HEK293 (cell line): Measurements from ENCODE around the gene CYP3A7.
"Not testable (repeated sequence)": the region's sequence is repeated elsewhere in the genome, so short reads cannot be mapped to it uniquely, and the experiment has no call there.

Source experiments
- CTCF ChIA-PET: fragments of 350-600 bp; formaldehyde crosslinking; extraction: SDS; loops from one replicate; lab custom pipeline; 2021; ENCODE audit warnings: antibody characterized with exemption; lab: Yijun Ruan, JAX
- POLR2A ChIA-PET: fragments of 300-600 bp; formaldehyde crosslinking; extraction: SDS; loops from one replicate; lab custom pipeline; 2020; ENCODE audit warnings: antibody characterized with exemption, inconsistent platforms; lab: Yijun Ruan, JAX
- H3K27ac ChIP-seq: fragments of 200-500 bp; sonication (Bioruptor generic); 2 replicates; pipeline ENCODE4 v1.5.1; 2014; ENCODE audit warnings: low read depth, low read length, control low read depth, inconsistent platforms; ENCODE audit errors: extremely low read depth
- H3K36me3 ChIP-seq, 2 experiments: fragments of 200-500 bp in 1 of 2; sonication (Bioruptor generic) in 1 of 2; 1 replicate in 1 of 2; 2 replicates in 1 of 2; pipeline ENCODE4 v1.5.1; 2014 to 2017; ENCODE audit warnings: inconsistent platforms in 2 of 2, low read length in 2 of 2; ENCODE audit not compliant: control insufficient read depth in 2 of 2, insufficient read depth in 1 of 2
- H3K4me1 ChIP-seq: fragments of 200-500 bp; sonication (Bioruptor generic); 2 replicates; pipeline ENCODE4 v1.5.1; 2014; ENCODE audit warnings: mild to moderate bottlenecking, low read length, inconsistent platforms; ENCODE audit not compliant: control insufficient read depth, insufficient read depth
- H3K4me3 ChIP-seq: 2 replicates; pipeline ENCODE4 v1.5.1; 2011; ENCODE audit warnings: low read depth, mild to moderate bottlenecking, control low read depth, low read length, moderate library complexity
- H3K9me3 ChIP-seq: fragments of 200-500 bp; sonication (Bioruptor generic); 2 replicates; pipeline ENCODE4 v1.5.1; 2014; ENCODE audit warnings: low read depth, low read length, inconsistent platforms; ENCODE audit not compliant: control insufficient read depth, insufficient read depth
- HOXD13 ChIP-seq: sonication (generic); formaldehyde crosslinking; IDR thresholded peaks from 2 replicates; pipeline ENCODE4 v1.8.0; 2022; ENCODE audit warnings: missing genetic modification reagents, borderline replicate concordance
- SCRT1 ChIP-seq: fragments of 450-650 bp; formaldehyde crosslinking; IDR thresholded peaks from 2 replicates; pipeline ENCODE4 v1.5.1; 2016; ENCODE audit warnings: missing biosample characterization, missing genetic modification characterization, borderline replicate concordance
- ZBTB20 ChIP-seq: fragments of 450-650 bp; formaldehyde crosslinking; IDR thresholded peaks from 2 replicates; pipeline ENCODE4 v1.5.1; 2016; ENCODE audit warnings: missing biosample characterization, missing genetic modification characterization
- ZFP41 ChIP-seq: fragments of 450-650 bp; formaldehyde crosslinking; IDR thresholded peaks from 2 replicates; pipeline ENCODE4 v1.5.1; 2016; ENCODE audit warnings: missing biosample characterization, missing genetic modification characterization, borderline replicate concordance
- ZNF175 ChIP-seq: fragments of 450-650 bp; formaldehyde crosslinking; IDR thresholded peaks from 2 replicates; pipeline ENCODE4 v1.5.1; 2016; ENCODE audit warnings: missing biosample characterization, missing genetic modification characterization
- ZNF23 ChIP-seq: fragments of 450-650 bp; formaldehyde crosslinking; IDR thresholded peaks from 2 replicates; pipeline ENCODE4 v1.5.1; 2016; ENCODE audit warnings: missing biosample characterization, missing genetic modification characterization, borderline replicate concordance
- ZNF350 ChIP-seq: fragments of 450-650 bp; formaldehyde crosslinking; IDR thresholded peaks from 2 replicates; pipeline ENCODE4 v1.5.0; 2017; ENCODE audit warnings: missing biosample characterization, mild to moderate bottlenecking, missing genetic modification characterization
- ZNF37A ChIP-seq: fragments of 450-650 bp; IDR thresholded peaks from 2 replicates; pipeline ENCODE4 v1.5.1; 2018; ENCODE audit warnings: missing biosample characterization, missing genetic modification characterization
- ZNF501 ChIP-seq: fragments of 450-650 bp; formaldehyde crosslinking; IDR thresholded peaks from 2 replicates; pipeline ENCODE4 v1.5.1; 2016; ENCODE audit warnings: missing biosample characterization, missing genetic modification characterization
- ZNF558 ChIP-seq: fragments of 450-650 bp; formaldehyde crosslinking; IDR thresholded peaks from 2 replicates; pipeline ENCODE4 v1.5.1; 2016; ENCODE audit warnings: missing biosample characterization, missing genetic modification characterization
- ZNF560 ChIP-seq: fragments of 450-650 bp; formaldehyde crosslinking; IDR thresholded peaks from 2 replicates; pipeline ENCODE4 v1.5.1; 2017; ENCODE audit warnings: missing biosample characterization, missing genetic modification characterization, borderline replicate concordance
- ZNF610 ChIP-seq: fragments of 450-650 bp; formaldehyde crosslinking; IDR thresholded peaks from 2 replicates; pipeline ENCODE4 v1.5.1; 2016; ENCODE audit warnings: missing biosample characterization, missing genetic modification characterization, borderline replicate concordance
- ZNF658 ChIP-seq: fragments of 450-650 bp; formaldehyde crosslinking; IDR thresholded peaks from 2 replicates; pipeline ENCODE4; 2016; ENCODE audit warnings: missing biosample characterization, missing genetic modification characterization
- ZNF664 ChIP-seq: fragments of 450-650 bp; formaldehyde crosslinking; IDR thresholded peaks from 2 replicates; pipeline ENCODE4 v1.5.1; 2016; ENCODE audit warnings: missing biosample characterization, missing genetic modification characterization
- ZNF768 ChIP-seq: fragments of 450-650 bp; formaldehyde crosslinking; IDR thresholded peaks from 2 replicates; pipeline ENCODE4 v1.5.1; 2018; ENCODE audit warnings: missing biosample characterization, mild to moderate bottlenecking, missing genetic modification characterization
- ZSCAN23 ChIP-seq: fragments of 450-650 bp; formaldehyde crosslinking; IDR thresholded peaks from 2 replicates; pipeline ENCODE4 v1.5.1; 2016; ENCODE audit warnings: missing biosample characterization, missing genetic modification characterization
- TF ChIP-seq, protein P1 (sequence below): fragments of 450-650 bp; IDR thresholded peaks from 2 replicates; pipeline ENCODE4 v1.5.1; 2018; ENCODE audit warnings: missing biosample characterization, missing genetic modification characterization
- TF ChIP-seq, protein P2 (sequence below): fragments of 450-650 bp; formaldehyde crosslinking; IDR thresholded peaks from 2 replicates; pipeline ENCODE4 v1.5.1; 2017; ENCODE audit warnings: missing biosample characterization, missing genetic modification characterization
- TF ChIP-seq, protein P3 (sequence below): fragments of 450-650 bp; formaldehyde crosslinking; IDR thresholded peaks from 2 replicates; pipeline ENCODE4 v1.5.1; 2016; ENCODE audit warnings: missing biosample characterization, missing genetic modification characterization
- TF ChIP-seq, protein P4 (sequence below): fragments of 450-650 bp; formaldehyde crosslinking; IDR thresholded peaks from 2 replicates; pipeline ENCODE4 v1.5.1; 2016; ENCODE audit warnings: missing biosample characterization, missing genetic modification characterization, borderline replicate concordance

CYP3A7 gene

GRCh38 chr7:99748846-99749579 lies 14.0 kb upstream of the CYP3A7 start (continued):
- no peak for TF ChIP-seq ZSCAN23 (tag by site-specific recombination)
- no peak for TF ChIP-seq ZNF658 (tag by site-specific recombination)
- no peak for TF ChIP-seq ZNF558 (tag by site-specific recombination)
- no peak for TF ChIP-seq ZNF768 (tag by site-specific recombination)
- TF ChIP-seq, protein P1, sequence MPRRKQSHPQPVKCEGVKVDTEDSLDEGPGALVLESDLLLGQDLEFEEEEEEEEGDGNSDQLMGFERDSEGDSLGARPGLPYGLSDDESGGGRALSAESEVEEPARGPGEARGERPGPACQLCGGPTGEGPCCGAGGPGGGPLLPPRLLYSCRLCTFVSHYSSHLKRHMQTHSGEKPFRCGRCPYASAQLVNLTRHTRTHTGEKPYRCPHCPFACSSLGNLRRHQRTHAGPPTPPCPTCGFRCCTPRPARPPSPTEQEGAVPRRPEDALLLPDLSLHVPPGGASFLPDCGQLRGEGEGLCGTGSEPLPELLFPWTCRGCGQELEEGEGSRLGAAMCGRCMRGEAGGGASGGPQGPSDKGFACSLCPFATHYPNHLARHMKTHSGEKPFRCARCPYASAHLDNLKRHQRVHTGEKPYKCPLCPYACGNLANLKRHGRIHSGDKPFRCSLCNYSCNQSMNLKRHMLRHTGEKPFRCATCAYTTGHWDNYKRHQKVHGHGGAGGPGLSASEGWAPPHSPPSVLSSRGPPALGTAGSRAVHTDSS: no peak

GRCh38 chr7:99746915-99747314 lies 11.9 kb upstream of the CYP3A7 start:
- H3K4me1 ChIP-seq, H3K4me3 ChIP-seq, H3K36me3 ChIP-seq, H3K9me3 ChIP-seq, H3K27ac ChIP-seq, CTCF ChIA-PET, POLR2A ChIA-PET: not testable (repeated sequence)

DNA sequence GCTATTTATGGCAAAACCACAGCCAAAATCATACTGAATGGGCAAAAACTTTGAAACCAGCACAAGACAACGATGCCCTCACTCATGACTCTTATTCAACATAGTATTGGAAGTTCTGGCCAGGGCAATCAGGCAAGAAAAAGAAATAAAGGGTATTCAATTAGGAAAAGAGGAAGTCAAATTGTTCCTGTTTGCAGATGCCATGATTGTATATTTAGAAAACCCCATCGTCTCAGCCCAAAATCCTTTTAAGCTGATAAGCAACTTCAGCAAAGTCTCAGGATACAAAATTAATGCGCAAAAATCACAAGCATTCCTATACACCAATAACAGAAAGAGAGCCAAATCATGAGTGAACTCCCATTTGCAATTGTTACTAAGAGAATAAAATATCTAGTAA lies 10.4 kb upstream of the CYP3A7 start:
- POLR2A ChIA-PET, CTCF ChIA-PET, H3K27ac ChIP-seq, H3K4me3 ChIP-seq, H3K9me3 ChIP-seq, H3K36me3 ChIP-seq, H3K4me1 ChIP-seq: not testable (repeated sequence)

GRCh38 chr7:99742737-99743394 lies 7.9 kb upstream of the CYP3A7 start:
- POLR2A ChIA-PET: no interaction called here
- H3K36me3 ChIP-seq: no peaks in the 10 kb centered on the region
- CTCF ChIA-PET: no interaction called here
- TF ChIP-seq ZBTB20 (tag by site-specific recombination) (no peak), ZNF350 (tag by site-specific recombination) (no peak), ZNF175 (tag by site-specific recombination) (no peak), ZNF501 (tag by site-specific recombination) (no peak), SCRT1 (no peak), ZNF664 (tag by site-specific recombination) (no peak), ZNF610 (no peak), HOXD13 (CRISPR knock-in tag) (no peak), ZNF23 (tag by site-specific recombination) (no peak), ZNF558 (tag by site-specific recombination) (no peak), ZNF560 (tag by site-specific recombination) (no peak), ZFP41 (tag by site-specific recombination) (no peak), ZNF37A (tag by site-specific recombination) (no peak)
- TF ChIP-seq, protein P2, sequence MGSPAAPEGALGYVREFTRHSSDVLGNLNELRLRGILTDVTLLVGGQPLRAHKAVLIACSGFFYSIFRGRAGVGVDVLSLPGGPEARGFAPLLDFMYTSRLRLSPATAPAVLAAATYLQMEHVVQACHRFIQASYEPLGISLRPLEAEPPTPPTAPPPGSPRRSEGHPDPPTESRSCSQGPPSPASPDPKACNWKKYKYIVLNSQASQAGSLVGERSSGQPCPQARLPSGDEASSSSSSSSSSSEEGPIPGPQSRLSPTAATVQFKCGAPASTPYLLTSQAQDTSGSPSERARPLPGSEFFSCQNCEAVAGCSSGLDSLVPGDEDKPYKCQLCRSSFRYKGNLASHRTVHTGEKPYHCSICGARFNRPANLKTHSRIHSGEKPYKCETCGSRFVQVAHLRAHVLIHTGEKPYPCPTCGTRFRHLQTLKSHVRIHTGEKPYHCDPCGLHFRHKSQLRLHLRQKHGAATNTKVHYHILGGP (tag by site-specific recombination): no peak
- TF ChIP-seq, protein P3, sequence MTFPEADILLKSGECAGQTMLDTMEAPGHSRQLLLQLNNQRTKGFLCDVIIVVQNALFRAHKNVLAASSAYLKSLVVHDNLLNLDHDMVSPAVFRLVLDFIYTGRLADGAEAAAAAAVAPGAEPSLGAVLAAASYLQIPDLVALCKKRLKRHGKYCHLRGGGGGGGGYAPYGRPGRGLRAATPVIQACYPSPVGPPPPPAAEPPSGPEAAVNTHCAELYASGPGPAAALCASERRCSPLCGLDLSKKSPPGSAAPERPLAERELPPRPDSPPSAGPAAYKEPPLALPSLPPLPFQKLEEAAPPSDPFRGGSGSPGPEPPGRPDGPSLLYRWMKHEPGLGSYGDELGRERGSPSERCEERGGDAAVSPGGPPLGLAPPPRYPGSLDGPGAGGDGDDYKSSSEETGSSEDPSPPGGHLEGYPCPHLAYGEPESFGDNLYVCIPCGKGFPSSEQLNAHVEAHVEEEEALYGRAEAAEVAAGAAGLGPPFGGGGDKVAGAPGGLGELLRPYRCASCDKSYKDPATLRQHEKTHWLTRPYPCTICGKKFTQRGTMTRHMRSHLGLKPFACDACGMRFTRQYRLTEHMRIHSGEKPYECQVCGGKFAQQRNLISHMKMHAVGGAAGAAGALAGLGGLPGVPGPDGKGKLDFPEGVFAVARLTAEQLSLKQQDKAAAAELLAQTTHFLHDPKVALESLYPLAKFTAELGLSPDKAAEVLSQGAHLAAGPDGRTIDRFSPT: no peak
- TF ChIP-seq, protein P4, sequence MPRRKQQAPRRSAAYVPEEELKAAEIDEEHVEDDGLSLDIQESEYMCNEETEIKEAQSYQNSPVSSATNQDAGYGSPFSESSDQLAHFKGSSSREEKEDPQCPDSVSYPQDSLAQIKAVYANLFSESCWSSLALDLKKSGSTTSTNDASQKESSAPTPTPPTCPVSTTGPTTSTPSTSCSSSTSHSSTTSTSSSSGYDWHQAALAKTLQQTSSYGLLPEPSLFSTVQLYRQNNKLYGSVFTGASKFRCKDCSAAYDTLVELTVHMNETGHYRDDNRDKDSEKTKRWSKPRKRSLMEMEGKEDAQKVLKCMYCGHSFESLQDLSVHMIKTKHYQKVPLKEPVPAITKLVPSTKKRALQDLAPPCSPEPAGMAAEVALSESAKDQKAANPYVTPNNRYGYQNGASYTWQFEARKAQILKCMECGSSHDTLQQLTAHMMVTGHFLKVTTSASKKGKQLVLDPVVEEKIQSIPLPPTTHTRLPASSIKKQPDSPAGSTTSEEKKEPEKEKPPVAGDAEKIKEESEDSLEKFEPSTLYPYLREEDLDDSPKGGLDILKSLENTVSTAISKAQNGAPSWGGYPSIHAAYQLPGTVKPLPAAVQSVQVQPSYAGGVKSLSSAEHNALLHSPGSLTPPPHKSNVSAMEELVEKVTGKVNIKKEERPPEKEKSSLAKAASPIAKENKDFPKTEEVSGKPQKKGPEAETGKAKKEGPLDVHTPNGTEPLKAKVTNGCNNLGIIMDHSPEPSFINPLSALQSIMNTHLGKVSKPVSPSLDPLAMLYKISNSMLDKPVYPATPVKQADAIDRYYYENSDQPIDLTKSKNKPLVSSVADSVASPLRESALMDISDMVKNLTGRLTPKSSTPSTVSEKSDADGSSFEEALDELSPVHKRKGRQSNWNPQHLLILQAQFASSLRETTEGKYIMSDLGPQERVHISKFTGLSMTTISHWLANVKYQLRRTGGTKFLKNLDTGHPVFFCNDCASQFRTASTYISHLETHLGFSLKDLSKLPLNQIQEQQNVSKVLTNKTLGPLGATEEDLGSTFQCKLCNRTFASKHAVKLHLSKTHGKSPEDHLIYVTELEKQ (tag by site-specific recombination): no peak
- no peak overlapping the region for H3K27ac ChIP-seq
- H3K4me1 ChIP-seq: no peaks in the 10 kb centered on the region
- no peaks in the 10 kb centered on the region for H3K9me3 ChIP-seq
- H3K4me3 ChIP-seq: no peak overlapping the region
